Suppressor macrophage treated with lipopolysaccharide for 1 hour (primary cell): ENCODE measurements around the gene PTPRD.

Experiments
- DNase-seq, 3 donors: peaks; one replicate each; pipeline ENCODE4 v3.0.0-alpha.2; 2020 to 2022

PTPRD gene

DNA sequence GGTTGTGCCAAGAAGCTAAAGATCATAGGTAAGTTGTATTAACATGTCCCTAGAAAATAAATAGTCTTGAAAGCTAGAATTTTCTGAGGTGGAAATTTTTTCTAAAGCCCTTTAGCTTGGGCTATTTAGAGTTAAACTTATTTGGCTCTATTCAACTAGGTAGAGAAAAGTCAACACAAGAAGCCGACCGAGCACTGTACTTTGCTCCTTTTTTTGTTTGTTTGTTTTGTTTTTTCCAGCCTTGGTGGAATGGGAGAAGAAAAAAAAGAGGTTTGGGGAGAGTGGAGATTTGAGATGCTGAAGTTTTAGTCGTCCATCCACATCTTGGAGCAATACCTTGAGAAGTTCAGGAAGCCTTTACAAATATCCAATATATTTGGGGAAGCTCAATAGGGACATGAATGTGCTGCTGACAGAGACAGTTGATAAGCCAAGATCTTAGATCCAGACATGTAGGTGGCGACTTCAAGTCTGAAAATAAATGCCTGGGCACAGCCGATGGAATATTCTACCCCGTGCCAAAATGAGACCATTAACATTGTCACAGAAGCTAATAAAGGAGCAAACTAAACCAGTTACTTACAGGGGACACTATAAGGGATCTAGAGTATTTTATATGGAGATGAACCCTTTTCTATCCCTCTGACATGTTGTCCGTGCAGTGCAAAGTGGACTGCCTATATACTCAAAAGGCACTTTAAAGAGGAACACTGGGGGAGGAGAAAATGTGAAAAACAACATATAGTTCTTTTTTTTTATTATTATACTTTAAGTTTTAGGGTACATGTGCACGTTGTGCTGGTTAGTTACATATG is 466.1 kb downstream of the PTPRD start:
- no peak for DNase-seq

DNA sequence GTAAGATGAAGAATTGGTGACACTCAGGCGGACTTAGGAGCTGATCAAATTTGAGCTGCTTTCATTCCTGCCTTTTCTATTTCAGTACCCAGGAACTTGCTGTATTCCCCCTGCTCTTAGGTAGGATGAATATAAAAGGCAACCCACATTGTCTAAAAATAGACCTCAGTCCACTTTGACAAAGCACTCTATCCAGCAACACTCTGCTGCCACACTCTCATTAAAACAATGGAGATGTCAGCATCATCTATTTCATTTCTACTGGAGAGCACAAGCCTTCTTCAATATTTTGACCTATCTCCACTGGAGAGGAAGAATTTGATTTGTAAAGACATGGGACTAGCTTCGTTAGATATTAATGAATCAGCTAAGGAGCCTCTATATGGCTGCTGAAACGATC is 468.4 kb downstream of the PTPRD start:
- no peak for DNase-seq

DNA sequence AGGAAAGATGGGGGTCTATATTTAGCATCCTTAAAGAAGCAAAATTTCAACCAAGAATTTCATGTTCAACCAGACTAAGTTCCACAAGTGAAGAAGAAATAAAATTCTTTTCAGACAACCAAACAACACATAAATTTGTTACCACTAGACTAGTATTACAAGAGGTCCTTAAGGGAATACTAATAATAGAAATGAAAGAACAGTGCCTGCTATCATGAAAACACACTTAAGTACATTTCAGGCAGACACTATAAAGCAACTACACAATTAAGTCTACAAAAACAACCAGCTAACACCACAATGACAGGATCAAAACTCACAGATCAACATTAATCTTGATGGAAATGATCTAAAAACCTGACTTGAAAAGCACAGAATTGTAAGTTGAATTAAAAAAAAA is 477.2 kb downstream of the PTPRD start:
- DNase-seq, result no peak

DNA sequence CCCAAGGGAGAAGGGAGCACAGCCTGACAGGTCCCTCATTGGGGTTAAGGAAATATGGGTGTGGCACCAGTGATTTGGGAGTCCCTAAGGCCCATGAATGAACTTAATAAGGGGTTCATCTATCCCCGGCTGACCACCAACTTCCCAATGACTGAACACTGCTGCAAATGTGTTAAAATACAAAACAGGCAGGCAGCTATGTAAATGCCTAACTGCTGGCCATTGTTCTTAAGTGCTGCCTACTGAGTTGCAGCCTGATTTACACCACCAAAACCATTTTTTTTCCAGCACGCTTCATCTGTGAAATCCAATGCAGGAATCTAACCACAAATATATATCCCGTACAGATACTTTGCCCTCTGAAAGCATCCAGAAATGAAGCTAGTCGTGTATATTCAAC is 478.5 kb downstream of the PTPRD start:
- no peak for DNase-seq

DNA sequence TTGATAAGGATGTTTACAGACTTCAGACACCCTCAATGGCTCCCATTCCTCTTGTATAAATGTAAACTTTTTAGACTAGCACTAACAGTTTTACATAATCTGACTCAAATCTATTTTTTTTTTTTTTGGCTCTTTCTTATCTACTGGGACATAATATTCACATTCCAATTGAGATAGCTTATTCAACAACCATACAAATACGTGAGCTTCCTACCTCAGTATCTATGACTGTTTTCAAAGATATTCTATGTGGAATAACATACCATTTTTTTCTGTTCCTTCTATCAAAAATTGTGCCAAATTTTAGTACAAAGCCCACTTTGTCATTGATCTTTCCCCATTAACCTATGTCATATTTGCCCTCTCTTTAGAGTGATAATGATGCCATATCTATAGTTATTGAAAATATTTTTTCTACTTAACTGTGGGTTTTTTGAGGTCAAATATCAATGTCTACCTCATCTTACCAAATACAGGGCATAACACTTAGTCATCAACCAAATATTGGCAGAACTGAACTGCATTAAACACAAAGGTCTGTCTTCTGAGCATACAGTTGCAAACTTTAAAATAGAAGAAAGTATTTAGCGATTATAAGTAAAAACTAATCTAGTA is 482.6 kb downstream of the PTPRD start:
- no peak for DNase-seq

DNA sequence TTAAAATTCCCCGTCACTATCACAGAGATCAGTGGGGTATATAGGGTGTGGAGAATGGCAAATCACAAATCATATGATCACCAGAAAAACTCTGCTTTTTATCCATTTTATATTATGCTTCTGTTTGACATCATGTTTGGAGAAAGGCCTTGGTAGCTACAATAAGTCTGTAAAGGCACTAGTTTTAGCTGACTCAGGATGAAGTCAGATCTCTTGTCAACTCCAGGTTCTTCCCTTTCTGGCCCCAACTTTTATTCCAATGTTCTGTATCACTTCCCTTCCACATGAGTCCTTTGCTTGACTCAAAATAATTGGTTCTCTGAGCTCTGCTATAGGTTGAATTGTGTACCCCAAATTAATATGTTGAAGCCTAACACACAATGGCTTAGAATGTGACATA is 484.9 kb downstream of the PTPRD start:
- DNase-seq, result no peak

DNA sequence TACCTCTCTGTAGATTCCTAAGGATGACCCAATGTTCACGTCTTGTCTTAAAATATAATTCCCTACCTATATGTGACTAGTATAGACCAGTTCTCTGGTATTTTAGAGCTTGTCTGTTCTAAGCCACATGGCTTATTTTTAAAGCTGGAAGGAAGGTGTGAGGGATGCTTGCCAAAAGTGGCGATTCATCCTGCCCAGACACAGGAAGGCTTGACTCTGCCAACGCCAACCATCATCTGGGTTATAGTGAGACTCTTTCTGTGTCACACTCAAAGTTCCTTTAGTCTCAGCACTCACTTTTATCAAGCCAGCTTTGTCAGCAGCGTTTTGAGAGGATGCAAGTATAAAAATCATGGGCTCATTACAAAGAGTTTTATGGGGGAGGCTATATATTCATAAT is 500.0 kb downstream of the PTPRD start:
- no peak for DNase-seq

DNA sequence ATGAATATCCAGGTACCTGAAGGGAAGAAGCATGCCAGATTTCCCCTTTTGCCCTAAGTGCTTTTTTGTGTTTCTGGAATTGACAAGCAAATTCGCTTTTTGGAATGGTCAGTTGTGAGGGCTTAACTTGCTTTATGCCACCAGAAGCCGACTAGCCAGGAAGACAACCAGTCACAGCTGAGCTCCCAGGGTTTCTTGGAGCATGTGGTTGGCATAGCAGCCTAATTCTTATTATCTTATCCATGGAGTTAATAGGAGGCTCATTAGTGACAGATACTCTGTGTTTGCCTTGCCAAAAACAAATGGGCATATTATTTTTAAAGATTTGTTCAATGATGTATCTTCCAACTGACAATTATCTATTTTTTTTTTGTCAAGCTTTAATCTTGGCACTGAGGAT is 500.7 kb downstream of the PTPRD start:
- DNase-seq, result no peak

DNA sequence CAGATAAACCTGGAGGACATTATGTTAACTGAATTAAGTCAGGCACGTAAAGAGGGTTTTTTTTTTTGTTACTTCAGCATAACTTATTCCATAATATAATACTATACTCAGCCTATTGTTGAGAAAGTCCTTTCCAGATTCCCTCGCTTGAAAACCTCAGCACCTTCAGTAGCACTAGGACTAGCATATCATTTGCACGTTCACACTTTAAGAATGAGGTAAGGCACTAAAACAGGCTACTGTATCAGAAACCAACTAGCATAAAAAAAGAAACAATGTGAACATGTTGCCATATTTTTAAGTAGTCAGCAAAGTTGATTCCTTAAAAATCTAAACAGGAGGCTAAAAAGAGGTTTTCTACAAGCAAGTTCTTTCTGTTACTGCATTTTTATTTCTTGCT is 504.0 kb downstream of the PTPRD start:
- DNase-seq, result no peak

DNA sequence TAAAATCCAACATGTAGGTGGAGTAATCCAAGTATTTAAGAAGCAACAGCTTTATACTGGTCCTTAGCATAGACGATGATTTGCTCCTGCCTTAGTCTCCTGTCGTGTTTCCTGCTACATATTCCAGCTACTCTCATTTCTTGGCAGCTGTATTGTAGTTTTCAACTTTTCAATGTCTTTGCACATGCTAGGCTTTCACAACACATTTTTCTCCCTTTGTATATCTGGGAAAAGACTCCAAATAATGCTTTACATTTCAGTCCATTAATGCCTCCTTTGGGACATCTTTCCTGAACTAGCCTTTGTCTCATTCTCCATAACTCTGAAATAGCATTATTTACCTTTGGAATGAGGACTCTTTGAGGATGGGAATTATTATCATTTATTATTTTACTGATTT is 508.0 kb downstream of the PTPRD start:
- no peak for DNase-seq

DNA sequence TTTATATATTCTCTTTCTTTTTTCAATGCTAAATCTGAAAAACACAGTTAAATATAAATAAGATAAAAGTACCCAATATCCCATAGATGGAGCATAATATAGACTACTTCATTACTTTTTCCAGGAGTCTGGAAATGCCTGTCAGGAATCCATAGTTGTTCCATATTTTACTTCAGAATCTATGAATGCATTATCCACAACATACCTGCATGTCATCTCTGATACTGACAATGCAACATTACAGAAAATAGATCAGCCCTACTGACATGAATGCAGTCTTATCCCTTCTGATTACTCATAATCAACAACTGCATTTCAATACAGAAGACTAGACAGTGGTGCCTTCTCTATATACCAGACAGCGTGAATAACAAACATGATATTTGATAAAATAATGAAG is 517.6 kb downstream of the PTPRD start:
- no peak for DNase-seq

DNA sequence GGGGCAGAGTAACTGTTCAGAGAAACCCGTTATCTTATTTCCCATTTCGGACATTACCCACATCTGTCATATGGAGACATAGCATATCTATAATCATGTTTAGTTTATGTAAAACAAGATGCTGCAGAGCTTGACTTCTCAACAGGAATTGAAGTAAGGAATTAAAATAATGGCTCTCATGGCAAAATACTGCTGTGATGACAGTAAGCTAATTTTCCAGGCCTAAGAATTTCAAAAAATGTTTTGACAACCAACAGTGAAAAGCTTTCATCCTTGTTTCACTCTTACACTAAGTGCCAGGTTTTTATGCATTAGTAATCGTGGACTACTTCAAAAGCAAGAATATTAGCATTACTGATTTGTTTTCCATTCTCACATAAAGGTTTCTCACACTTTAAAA is 518.2 kb downstream of the PTPRD start:
- DNase-seq, result no peak

DNA sequence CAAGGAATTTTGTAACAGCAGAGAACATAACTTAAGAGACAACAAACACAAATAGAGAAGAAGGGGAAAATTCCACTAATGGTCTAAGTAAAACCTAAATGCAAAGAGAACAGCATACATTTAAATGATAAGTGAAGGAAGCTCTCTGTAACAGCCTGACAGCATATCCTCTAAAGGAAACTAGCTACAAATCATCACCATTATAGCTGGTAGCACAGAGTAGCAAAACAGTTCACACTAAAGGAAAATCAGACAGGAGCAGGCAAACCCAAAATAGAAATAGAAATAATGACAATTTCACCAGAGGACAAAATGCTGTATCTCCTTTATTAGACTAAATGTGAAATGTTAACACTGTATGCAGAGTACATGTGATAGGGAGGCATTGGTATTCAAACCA is 532.8 kb downstream of the PTPRD start:
- no peak for DNase-seq

DNA sequence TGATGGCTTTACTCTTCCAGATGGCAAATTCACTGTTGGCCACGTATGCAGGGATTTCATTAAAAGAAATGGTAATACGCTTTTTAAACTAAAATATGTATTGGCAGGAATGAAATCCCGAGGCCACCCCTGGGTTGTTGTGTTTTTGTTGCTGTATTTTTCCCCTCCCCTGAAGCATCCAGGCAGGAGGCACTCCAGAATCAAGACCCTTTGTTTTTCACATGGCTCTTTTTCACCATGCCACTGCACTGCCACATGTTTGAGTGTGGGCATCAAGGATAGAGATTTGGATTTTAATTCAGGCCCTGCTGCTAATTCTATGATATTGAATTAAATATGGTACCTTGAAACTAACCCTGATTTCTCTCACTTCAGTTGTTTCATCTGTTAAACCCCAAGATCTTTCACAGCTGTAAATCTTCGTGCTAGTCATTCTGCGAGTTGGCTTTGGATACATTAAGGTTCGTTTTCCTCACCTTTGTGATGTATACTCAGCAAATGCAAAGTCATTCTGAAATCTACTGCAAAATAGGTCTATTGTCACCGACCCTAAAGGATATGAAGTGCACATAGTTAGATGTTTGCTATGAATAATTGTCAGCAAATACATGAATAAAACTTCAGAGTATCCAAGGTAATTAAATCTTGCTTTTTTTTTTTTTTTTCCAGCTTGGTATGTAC is 533.4 kb downstream of the PTPRD start:
- DNase-seq, result no peak

DNA sequence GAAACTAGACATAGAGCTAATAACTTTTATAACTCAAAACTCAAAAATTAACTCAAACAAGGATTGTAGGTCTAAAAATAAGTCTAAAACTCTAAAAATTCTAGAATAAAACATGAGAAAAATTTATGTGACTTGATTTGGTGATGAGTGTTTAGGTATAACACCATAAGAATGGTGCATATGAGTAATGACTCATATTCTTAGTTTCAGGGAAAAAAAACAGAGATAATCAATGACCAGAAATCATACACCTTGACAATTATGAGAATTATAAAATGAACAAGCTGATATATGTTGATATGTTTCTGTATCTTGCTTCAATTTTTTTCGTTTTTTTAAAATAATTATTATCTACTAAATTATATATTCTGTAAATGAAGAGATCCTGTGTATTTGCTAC is 541.2 kb downstream of the PTPRD start:
- no peak for DNase-seq

DNA sequence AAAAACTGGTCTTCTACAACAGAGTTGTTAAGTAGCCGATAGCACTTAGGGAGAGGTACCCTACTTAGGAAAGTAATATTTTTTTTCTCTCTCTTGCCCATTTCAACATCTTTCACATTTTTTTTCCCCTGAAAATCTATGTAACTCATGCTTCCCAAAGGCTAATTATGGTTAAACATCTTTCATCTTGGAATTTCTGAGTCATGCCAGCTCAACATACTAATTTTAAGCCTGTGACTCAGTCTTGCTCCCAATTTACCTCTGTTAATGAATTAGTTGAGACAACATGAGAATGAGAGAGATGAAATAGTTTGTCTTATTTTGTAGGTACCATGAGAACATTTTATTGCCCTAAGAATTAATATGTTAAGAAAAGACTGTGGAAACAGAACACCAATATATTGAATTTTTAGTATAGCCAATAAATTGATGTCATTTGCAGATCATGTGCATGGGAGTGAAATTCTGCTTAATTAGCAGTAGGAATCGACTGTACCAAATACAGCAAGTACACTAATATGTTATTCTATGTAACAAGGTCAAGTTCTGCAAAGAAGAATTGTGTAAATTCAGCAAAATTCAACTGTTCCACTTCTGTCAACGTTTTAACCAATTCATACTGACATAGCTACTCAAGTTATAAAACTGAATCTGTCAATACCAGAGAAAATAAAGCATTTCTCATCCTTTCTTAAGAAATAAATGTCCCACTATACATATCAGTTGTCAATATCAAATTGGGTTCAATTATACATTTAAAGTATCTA is 550.0 kb downstream of the PTPRD start:
- DNase-seq, result no peak

DNA sequence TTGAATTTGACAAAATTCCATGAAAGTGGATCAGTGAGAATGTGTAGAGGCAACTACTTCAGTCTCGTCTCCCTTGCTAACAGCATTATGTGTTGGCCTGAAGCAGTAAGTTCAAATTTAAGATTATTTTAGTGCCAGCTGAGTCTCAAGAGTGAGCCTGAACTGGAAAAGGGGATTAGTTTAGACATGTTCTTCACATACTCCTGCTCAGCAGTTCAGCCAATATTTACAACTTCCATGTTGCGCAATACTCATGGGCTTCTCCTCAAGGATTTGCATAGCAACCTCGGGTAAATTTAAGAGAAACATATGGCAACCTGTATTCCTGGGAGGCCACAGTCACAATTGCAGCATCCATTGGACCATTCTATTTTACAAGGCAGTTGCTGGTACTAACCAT is 553.8 kb downstream of the PTPRD start:
- no peak for DNase-seq

DNA sequence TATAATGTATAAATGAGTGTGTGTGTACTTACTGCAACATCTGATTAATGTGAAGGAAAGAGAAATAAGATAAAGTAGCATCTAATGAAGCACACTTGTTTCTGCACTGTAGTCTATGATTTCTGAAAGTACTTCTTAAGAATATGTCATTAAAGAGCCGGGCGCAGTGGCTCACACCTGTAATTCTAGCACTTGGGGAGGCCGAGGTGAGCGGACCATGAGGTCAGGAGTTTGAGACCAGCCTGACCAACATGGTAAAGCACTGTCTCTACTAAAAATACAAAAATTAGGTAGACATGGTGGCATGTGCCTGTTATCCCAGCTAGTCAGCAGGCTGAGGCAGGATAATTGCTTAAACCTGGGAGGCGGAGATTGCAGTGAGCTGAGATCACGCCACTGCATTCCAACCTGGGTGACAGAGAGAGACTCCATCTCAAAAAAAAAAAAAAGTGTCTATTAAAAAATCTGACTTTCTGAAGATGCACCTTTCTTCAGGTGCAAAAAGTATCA is 556.9 kb downstream of the PTPRD start:
- no peak for DNase-seq

DNA sequence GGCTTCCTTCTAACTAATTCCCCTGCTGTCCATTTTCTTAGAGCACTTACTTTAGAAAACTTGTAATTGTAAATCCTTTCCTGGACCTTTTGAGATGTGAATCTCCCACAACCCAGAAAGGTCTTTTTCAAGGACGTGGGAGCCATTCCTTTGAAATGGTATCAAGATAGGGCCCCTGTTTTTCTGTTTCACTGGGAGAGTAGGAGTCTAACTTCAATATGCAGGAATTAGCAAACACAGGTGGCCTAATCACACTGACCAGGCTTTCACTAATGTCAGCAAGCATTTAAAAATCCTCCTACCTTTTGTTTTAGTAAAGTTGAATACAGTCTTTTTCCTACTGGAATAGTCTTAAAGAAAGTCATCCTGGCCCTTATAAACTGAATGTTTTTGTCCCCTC is 558.3 kb downstream of the PTPRD start:
- DNase-seq, result no peak

DNA sequence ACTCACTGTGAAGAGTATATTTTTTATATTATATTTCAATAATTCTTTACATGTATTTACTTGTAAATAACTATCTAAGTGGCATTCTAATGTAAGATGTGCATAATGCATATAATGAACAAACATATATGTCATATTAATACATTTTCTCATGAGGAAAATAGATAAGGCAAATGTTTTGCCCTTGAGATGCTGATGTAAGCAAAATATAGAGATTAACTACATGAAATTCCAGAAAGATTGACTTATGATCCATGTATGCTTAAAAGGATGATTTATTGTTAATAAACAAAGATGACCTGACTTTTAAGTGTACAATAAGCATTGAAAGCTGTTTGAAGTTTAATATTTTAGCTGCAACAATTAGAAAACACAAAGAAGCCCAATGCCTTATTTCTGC is 559.9 kb downstream of the PTPRD start:
- DNase-seq, result no peak

DNA sequence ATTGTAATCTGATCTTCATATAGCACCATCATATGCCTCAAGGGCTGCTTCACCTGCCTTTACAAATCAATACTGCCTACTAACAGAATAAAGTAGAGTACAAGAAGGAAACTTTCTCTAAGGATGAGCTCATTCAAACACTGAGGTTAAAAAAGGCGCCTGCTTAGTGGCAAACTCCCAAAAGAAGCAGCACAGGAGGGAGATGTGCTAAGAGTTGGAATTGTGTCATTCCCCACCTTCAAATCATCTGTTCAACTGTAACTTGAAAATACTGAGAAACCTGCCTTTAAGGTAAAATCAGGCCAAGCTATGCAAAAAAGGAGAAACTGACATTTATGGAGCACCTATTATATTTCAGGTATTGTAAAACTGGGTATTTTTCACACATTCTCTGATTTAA is 560.6 kb downstream of the PTPRD start:
- DNase-seq, result no peak

DNA sequence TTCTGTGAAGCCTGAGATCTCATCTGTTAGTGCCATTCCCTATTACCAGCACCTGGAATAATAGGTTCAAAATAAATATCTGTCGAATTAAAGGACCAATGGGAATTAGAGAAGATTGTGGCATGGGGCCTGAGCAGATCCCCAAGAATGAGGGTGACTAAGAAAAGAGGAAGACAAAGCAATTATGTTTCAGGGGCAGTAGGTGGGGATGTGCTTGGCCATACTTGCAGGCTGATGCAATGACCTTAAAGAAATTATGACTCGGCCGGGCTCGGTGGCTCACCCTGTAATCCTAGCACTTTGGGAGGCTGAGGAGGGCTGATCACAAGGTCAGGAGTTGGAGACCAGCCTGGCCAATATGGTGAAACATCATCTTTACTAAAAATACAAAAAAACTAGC is 562.8 kb downstream of the PTPRD start:
- DNase-seq, result peak; percentile 27 to 32 (median 32)

DNA sequence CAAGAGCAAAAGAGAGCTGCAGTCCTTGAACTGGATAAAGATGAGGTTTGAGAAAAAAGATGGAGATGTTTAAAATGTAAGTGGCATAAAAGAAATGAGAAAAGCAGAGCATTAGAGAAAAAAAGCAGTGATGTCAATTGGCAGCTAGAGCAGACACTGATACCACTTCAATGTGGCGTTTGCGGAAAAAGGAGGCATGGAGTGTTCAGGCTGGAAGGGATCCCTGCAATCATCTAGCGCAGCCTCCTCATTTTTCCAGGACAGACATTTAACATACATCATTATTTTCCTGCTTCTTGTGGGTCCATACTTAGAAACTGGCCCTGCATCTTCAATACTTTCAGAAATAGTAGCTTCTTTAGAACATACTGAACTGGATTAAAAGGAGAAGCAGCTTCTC is 563.8 kb downstream of the PTPRD start:
- no peak for DNase-seq
